Fibroblast of lung (primary cell): ENCODE data around the gene TBL3. TPM values are rescaled to one million over a fixed set of nuclear protein-coding genes. Genes with fewer than 3 reads are reported as not detected.
A peak's percentile ranks its signal among the peaks of the same experiment; 100 is the strongest.

ENCODE experiments used
- DNase-seq, 2 donors: peaks; one replicate each; pipeline versions ENCODE4 v3.0.0 to v3.0.0-alpha.2; 2010; ENCODE audit warnings: low read depth in 2 of 2
- H2AFZ ChIP-seq: 2 replicates; pipeline ENCODE4 v1.5.1; 2012; ENCODE audit warnings: low read length, control low read depth, inconsistent platforms
- H3K27ac ChIP-seq: 2 replicates; pipeline ENCODE4 v1.5.1; 2011; ENCODE audit warnings: low read length, control low read depth; ENCODE audit not compliant: insufficient read depth
- H3K27me3 ChIP-seq: 2 replicates; pipeline ENCODE4 v1.5.1; 2011; ENCODE audit warnings: mild to moderate bottlenecking, low read length; ENCODE audit not compliant: control insufficient read depth, insufficient read depth
- H3K36me3 ChIP-seq: 2 replicates; pipeline ENCODE4 v1.5.1; 2011; ENCODE audit warnings: low read length; ENCODE audit not compliant: control insufficient read depth, insufficient read depth
- H3K4me1 ChIP-seq: 2 replicates; pipeline ENCODE4 v1.5.1; 2011; ENCODE audit warnings: low read length; ENCODE audit not compliant: control insufficient read depth, insufficient read depth; ENCODE audit errors: extremely low read depth
- H3K4me2 ChIP-seq: 2 replicates; pipeline ENCODE4 v1.5.1; 2011; ENCODE audit warnings: low read length, control low read depth; ENCODE audit not compliant: insufficient read depth; ENCODE audit errors: extremely low read depth
- H3K4me3 ChIP-seq, 4 experiments: fragments of 200-600 bp in 1 of 4; sonication (generic) in 1 of 4; replicated peaks in 1 of 4; 2 replicates each; pipeline ENCODE4 v1.5.1; 2011 to 2016; ENCODE audit warnings: low read length in 4 of 4, low read depth in 3 of 4, mild to moderate bottlenecking in 3 of 4, control low read depth in 2 of 4, inconsistent platforms in 1 of 4, mixed read lengths in 1 of 4; ENCODE audit not compliant: insufficient read depth in 1 of 4; ENCODE audit errors: control extremely low read depth in 1 of 4
- H3K79me2 ChIP-seq: 2 replicates; pipeline ENCODE4 v1.5.1; 2012; ENCODE audit warnings: mild to moderate bottlenecking, low read length, inconsistent platforms; ENCODE audit not compliant: control insufficient read depth, insufficient read depth
- H3K9ac ChIP-seq: 2 replicates; pipeline ENCODE4 v1.5.1; 2011; ENCODE audit warnings: mild to moderate bottlenecking, low read length, control low read depth; ENCODE audit not compliant: insufficient read depth
- H3K9me3 ChIP-seq: 2 replicates; pipeline ENCODE4 v1.5.1; 2012; ENCODE audit warnings: low read depth, low read length; ENCODE audit not compliant: control insufficient read depth, insufficient read depth
- H4K20me1 ChIP-seq: 2 replicates; pipeline ENCODE4 v1.5.1; 2011; ENCODE audit warnings: low read length; ENCODE audit not compliant: control insufficient read depth, insufficient read depth; ENCODE audit errors: extremely low read depth
- EZH2 ChIP-seq: IDR thresholded peaks from 2 replicates; pipeline ENCODE4 v1.5.1; 2012; ENCODE audit warnings: low read length, control low read depth, mild to moderate bottlenecking; ENCODE audit errors: missing control alignments
- polyA plus RNA-seq, 2 donors: library from polyadenylated mRNA; depleted of rRNA in 1 of 2; stranded (reverse) in 1 of 2; unstranded in 1 of 2; fragments of >200 nt; gene quantifications; 2 replicates each; pipeline ENCODE4 v1.2.1, GENCODE V29; 2011 to 2012; ENCODE audit warnings: missing spikeins in 1 of 2
- total RNA-seq: library from RNA; depleted of rRNA; stranded (reverse); fragments of >200 nt; gene quantifications from 2 replicates; pipeline ENCODE4 v1.2.1, GENCODE V29; 2014
- TF ChIP-seq, protein P1 (sequence below), 2 donors: IDR thresholded peaks in 1 of 2; conservative IDR thresholded peaks in 1 of 2; 1 replicate in 1 of 2; 2 replicates in 1 of 2; pipeline ENCODE4 v1.5.1; 2011 to 2012; ENCODE audit warnings: low read length in 2 of 2, control low read depth in 1 of 2, inconsistent platforms in 1 of 2, low read depth in 1 of 2, mild to moderate bottlenecking in 1 of 2

Gene TBL3
- total and polyA plus RNA-seq, 2 donors (not counting 1 experiment from before 2014, with no cell fraction given), result 14.6 to 20.0 TPM

GRCh38 chr16:1997494-1998359 is 25.9 kb downstream of the TBL3 start:
- Histone ChIP-seq H3K4me2 (no peak overlapping the region), H3K27ac (peak overlapping the region; percentile 57), H3K27me3 (no peaks in the 10 kb centered on the region), H3K4me3 (no peak overlapping the region), H2AFZ (no peak overlapping the region), H4K20me1 (no peaks in the 10 kb centered on the region), H3K9ac (no peak overlapping the region), H3K36me3 (peaks cover 35% of the 10 kb centered on the region), H3K79me2 (peaks cover 4% of the 10 kb centered on the region), H3K9me3 (no peaks in the 10 kb centered on the region), H3K4me1 (peaks cover 8% of the 10 kb centered on the region)
- TF ChIP-seq, protein P1, sequence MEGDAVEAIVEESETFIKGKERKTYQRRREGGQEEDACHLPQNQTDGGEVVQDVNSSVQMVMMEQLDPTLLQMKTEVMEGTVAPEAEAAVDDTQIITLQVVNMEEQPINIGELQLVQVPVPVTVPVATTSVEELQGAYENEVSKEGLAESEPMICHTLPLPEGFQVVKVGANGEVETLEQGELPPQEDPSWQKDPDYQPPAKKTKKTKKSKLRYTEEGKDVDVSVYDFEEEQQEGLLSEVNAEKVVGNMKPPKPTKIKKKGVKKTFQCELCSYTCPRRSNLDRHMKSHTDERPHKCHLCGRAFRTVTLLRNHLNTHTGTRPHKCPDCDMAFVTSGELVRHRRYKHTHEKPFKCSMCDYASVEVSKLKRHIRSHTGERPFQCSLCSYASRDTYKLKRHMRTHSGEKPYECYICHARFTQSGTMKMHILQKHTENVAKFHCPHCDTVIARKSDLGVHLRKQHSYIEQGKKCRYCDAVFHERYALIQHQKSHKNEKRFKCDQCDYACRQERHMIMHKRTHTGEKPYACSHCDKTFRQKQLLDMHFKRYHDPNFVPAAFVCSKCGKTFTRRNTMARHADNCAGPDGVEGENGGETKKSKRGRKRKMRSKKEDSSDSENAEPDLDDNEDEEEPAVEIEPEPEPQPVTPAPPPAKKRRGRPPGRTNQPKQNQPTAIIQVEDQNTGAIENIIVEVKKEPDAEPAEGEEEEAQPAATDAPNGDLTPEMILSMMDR (conservative IDR thresholded peaks at IDR 0.05 in 1 of 2, IDR thresholded peaks at IDR 0.05 in 1 of 2; ENCODE audit: low read depth in 1 of 2, low read length in 2 of 2), result no peak
- TF ChIP-seq EZH2, result no peak
- DNase-seq, result peak in 1 of 2 donors; percentile 89

GRCh38 chr16:1998360-1998835 is 26.5 kb downstream of the TBL3 start:
- Histone ChIP-seq H3K36me3 (peaks cover 41% of the 10 kb centered on the region), H3K4me1 (peaks cover 8% of the 10 kb centered on the region), H3K27me3 (no peaks in the 10 kb centered on the region), H4K20me1 (no peaks in the 10 kb centered on the region), H2AFZ (no peak overlapping the region), H3K9ac (no peak overlapping the region), H3K79me2 (peaks cover 9% of the 10 kb centered on the region), H3K9me3 (no peaks in the 10 kb centered on the region), H3K4me3 (no peak overlapping the region), H3K27ac (peak overlapping the region; percentile 26), H3K4me2 (no peak overlapping the region)
- TF ChIP-seq, protein P1 (conservative IDR thresholded peaks at IDR 0.05 in 1 of 2, IDR thresholded peaks at IDR 0.05 in 1 of 2; ENCODE audit: low read depth in 1 of 2, low read length in 2 of 2), result no peak
- TF ChIP-seq EZH2, result no peak
- no peak for DNase-seq

GRCh38 chr16:1998852-1999801 is 27.3 kb downstream of the TBL3 start:
- H3K79me2 ChIP-seq, result peaks cover 15% of the 10 kb centered on the region
- no peak overlapping the region for H3K27ac ChIP-seq
- TF ChIP-seq, protein P1 (conservative IDR thresholded peaks at IDR 0.05 in 1 of 2, IDR thresholded peaks at IDR 0.05 in 1 of 2; ENCODE audit: low read depth in 1 of 2, low read length in 2 of 2), result no peak
- no peak for TF ChIP-seq EZH2
- H3K36me3 ChIP-seq, result peaks cover 42% of the 10 kb centered on the region
- H3K9me3 ChIP-seq, result no peaks in the 10 kb centered on the region
- no peak overlapping the region for H3K9ac ChIP-seq
- no peaks in the 10 kb centered on the region for H4K20me1 ChIP-seq
- no peak overlapping the region for H3K4me3 ChIP-seq
- peaks cover 8% of the 10 kb centered on the region for H3K4me1 ChIP-seq
- H3K4me2 ChIP-seq, result no peak overlapping the region
- no peak for DNase-seq
- no peaks in the 10 kb centered on the region for H3K27me3 ChIP-seq
- H2AFZ ChIP-seq, result no peak overlapping the region
